Hepatocyte (in vitro differentiated cells): Measurements from ENCODE around the gene KCNA5.

ENCODE experiments used
- EZH2 ChIP-seq: fragments of 200-600 bp; sonication (generic); IDR thresholded peaks from 2 replicates; pipeline ENCODE4 v1.6.1; 2016; ENCODE audit warnings: antibody characterized with exemption, mild to moderate bottlenecking, borderline replicate concordance
- TF ChIP-seq, protein P1 (sequence below): fragments of 200-600 bp; sonication (generic); IDR thresholded peaks from 2 replicates; pipeline ENCODE4 v1.5.1; 2016; ENCODE audit warnings: antibody characterized with exemption, mild to moderate bottlenecking; ENCODE audit not compliant: poor library complexity

DNA sequence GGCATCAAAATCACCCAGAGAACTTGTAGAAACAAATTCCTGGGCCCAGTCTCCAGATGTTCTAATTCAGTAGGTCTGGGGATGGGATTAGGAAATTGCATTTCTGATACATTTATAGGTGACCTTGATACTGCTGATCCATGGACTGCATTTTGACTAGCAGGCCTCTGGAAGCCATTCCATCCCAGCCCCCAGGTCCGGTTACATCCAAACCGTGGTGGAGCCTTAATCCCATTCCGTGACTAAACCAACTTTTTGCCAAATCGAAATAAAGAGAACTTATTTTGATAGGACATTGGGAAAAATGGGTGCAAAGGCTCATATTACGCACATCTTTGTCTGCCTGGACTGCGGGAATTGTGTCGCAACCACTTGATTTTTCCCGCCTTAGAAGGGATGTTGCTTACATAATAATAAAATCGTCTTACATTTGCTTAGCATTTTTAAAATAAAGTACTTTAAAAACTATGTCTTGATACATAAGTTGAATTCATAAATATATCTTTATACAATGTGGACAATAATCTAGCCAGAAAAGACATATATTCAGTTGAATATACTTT lies 5.8 kb upstream of the KCNA5 start:
- TF ChIP-seq, protein P1, sequence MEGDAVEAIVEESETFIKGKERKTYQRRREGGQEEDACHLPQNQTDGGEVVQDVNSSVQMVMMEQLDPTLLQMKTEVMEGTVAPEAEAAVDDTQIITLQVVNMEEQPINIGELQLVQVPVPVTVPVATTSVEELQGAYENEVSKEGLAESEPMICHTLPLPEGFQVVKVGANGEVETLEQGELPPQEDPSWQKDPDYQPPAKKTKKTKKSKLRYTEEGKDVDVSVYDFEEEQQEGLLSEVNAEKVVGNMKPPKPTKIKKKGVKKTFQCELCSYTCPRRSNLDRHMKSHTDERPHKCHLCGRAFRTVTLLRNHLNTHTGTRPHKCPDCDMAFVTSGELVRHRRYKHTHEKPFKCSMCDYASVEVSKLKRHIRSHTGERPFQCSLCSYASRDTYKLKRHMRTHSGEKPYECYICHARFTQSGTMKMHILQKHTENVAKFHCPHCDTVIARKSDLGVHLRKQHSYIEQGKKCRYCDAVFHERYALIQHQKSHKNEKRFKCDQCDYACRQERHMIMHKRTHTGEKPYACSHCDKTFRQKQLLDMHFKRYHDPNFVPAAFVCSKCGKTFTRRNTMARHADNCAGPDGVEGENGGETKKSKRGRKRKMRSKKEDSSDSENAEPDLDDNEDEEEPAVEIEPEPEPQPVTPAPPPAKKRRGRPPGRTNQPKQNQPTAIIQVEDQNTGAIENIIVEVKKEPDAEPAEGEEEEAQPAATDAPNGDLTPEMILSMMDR = no peak
- TF ChIP-seq EZH2 = no peak
